ENCODE data around the gene SLC25A22. TPM values are rescaled to one million over a fixed set of nuclear protein-coding genes. Genes with fewer than 3 reads are reported as not detected.

Gene SLC25A22
- total and polyA plus RNA-seq, 4 experiments from 2014 or later: 9.4 to 24.1 (median 18.7) TPM

- POLR2A ChIA-PET (ENCODE audit: partially characterized antibody): interaction anchor here (0.6 to 6.4 kb wide), 21 partner anchors 8 to 611 kb away, joined by 3 to 109 read pairs (median 6); partner anchors contain the start of genes BET1L, CD151, CRACR2B and DEAF1
- Histone ChIP-seq H3K36me3 (ENCODE audit: insufficient read depth, low read length) (peaks cover 2% of the 10 kb centered on the region), H3K27ac (ENCODE audit: low read depth, low read length) (peak within 1 kb of the TSS; percentile 81), H3K4me3 (ENCODE audit: low read length in 2 of 2) (peak within 1 kb of the TSS in 1 of 2 donors; percentile 73), H3K9me3 (ENCODE audit: control insufficient read depth in 1 of 2, low read length in 2 of 2) (no peaks in the 10 kb centered on the region), H3K4me1 (ENCODE audit: insufficient read depth, low read length) (peaks cover 22% of the 10 kb centered on the region), H3K27me3 (ENCODE audit: insufficient read depth, low read length) (no peaks in the 10 kb centered on the region)
- Mint-ChIP-seq H3K27me3 (no peaks in the 10 kb centered on the region), H3K4me3 (peak within 1 kb of the TSS; percentile 84 to 94 (median 89)), H3K36me3 (peaks cover 0 to 17% of the 10 kb centered on the region in 2 donors), H3K4me1 (peaks cover 2 to 22% (median 11%) of the 10 kb centered on the region in 4 donors), H3K27ac (peak within 1 kb of the TSS; percentile 81 to 94 (median 92)), H3K9me3 (no peaks in the 10 kb centered on the region)
- DNase-seq: no peak
- intact Hi-C loops (cut with micrococcal nuclease): loop anchor here (1.0 to 2.0 kb wide), 3 partner anchors 9 to 24 kb away; partner anchors contain the start of genes CD151, POLR2L, RPLP2 and TSPAN4
- CTCF ChIA-PET (ENCODE audit: partially characterized antibody): interaction anchor here (0.9 to 1.5 kb wide), 4 partner anchors 9 to 22 kb away, joined by 3 to 4 read pairs (median 4); partner anchors contain the start of gene RPLP2
Observed at GRCh38 chr11:818396-819128, 20.5 kb upstream of the SLC25A22 start, which contains the start of gene PNPLA2. PNPLA2 (plus strand) TSS chr11:818914; CDS start chr11:819719, 805 bp downstream.

GRCh38 chr11:816433-816779 is 18.3 kb upstream of the SLC25A22 start:
- H3K36me3 Mint-ChIP-seq: peaks cover under 1 to 20% of the 10 kb centered on the region in 2 donors
- no peaks in the 10 kb centered on the region for H3K27me3 ChIP-seq (ENCODE audit: insufficient read depth, low read length)
- POLR2A ChIA-PET (ENCODE audit: partially characterized antibody): interaction anchor here (1.0 to 1.2 kb wide), 3 partner anchors 12 to 19 kb away, joined by 3 to 4 read pairs (median 3); partner anchors contain the start of genes CRACR2B and SLC25A22
- DNase-seq: no peak
- H3K4me1 Mint-ChIP-seq: peaks cover 3 to 23% (median 14%) of the 10 kb centered on the region in 4 donors
- H3K9me3 ChIP-seq (ENCODE audit: control insufficient read depth in 1 of 2, low read length in 2 of 2): no peaks in the 10 kb centered on the region
- no peak overlapping the region for H3K27ac Mint-ChIP-seq
- peaks cover 22% of the 10 kb centered on the region for H3K36me3 ChIP-seq (ENCODE audit: insufficient read depth, low read length)
- no peak overlapping the region for H3K4me3 ChIP-seq (ENCODE audit: low read length in 2 of 2)
- no peak overlapping the region for H3K27ac ChIP-seq (ENCODE audit: low read depth, low read length)
- H3K9me3 Mint-ChIP-seq: no peaks in the 10 kb centered on the region
- CTCF ChIA-PET (ENCODE audit: partially characterized antibody): interaction anchor here (1.4 kb wide), 1 partner anchor 10 kb away, joined by 3 read pairs; no protein-coding TSS in a partner anchor
- H3K27me3 Mint-ChIP-seq: no peaks in the 10 kb centered on the region
- peaks cover 26% of the 10 kb centered on the region for H3K4me1 ChIP-seq (ENCODE audit: insufficient read depth, low read length)
- H3K4me3 Mint-ChIP-seq: peak overlapping the region in 1 of 8 donors; percentile 35
- intact Hi-C loops (cut with micrococcal nuclease): no loop called here

GRCh38 chr11:815675-816432 is 17.8 kb upstream of the SLC25A22 start:
- H3K4me3 Mint-ChIP-seq: peak overlapping the region in 1 of 8 donors; percentile 35

GRCh38 chr11:813456-814096 is 15.5 kb upstream of the SLC25A22 start:
- Histone ChIP-seq H3K36me3 (ENCODE audit: insufficient read depth, low read length) (peaks cover 25% of the 10 kb centered on the region), H3K9me3 (ENCODE audit: control insufficient read depth in 1 of 2, low read length in 2 of 2) (no peaks in the 10 kb centered on the region), H3K4me1 (ENCODE audit: insufficient read depth, low read length) (peaks cover 25% of the 10 kb centered on the region), H3K4me3 (ENCODE audit: low read length in 2 of 2) (no peak overlapping the region), H3K27ac (ENCODE audit: low read depth, low read length) (no peak overlapping the region), H3K27me3 (ENCODE audit: insufficient read depth, low read length) (no peaks in the 10 kb centered on the region)
- Mint-ChIP-seq H3K27ac (peak overlapping the region in 2 of 7 donors; percentile 44 to 47), H3K4me1 (peaks cover 7 to 35% (median 21%) of the 10 kb centered on the region in 4 donors), H3K27me3 (no peaks in the 10 kb centered on the region), H3K9me3 (peaks cover 0 to 3% (median 0%) of the 10 kb centered on the region in 8 donors), H3K36me3 (peaks cover 4 to 34% of the 10 kb centered on the region in 2 donors), H3K4me3 (peak overlapping the region in 1 of 8 donors; percentile 44)
- ChIA-PET POLR2A (ENCODE audit: partially characterized antibody) (interaction anchor here (1.2 kb wide), 1 partner anchor 118 kb away, joined by 3 read pairs; the partner anchor contains the start of gene TMEM80), CTCF (ENCODE audit: partially characterized antibody) (no interaction called here)
- intact Hi-C loops (cut with micrococcal nuclease): no loop called here
- DNase-seq: no peak

More at GRCh38 chr11:815675-816432, 17.8 kb upstream of the SLC25A22 start:
- Histone ChIP-seq H3K4me3 (ENCODE audit: low read length in 2 of 2) (no peak overlapping the region), H3K27ac (ENCODE audit: low read depth, low read length) (no peak overlapping the region), H3K36me3 (ENCODE audit: insufficient read depth, low read length) (peaks cover 25% of the 10 kb centered on the region), H3K9me3 (ENCODE audit: control insufficient read depth in 1 of 2, low read length in 2 of 2) (no peaks in the 10 kb centered on the region), H3K4me1 (ENCODE audit: insufficient read depth, low read length) (peaks cover 26% of the 10 kb centered on the region), H3K27me3 (ENCODE audit: insufficient read depth, low read length) (no peaks in the 10 kb centered on the region)
- Mint-ChIP-seq H3K9me3 (peaks cover 0 to 3% (median 0%) of the 10 kb centered on the region in 8 donors), H3K4me1 (peaks cover 4 to 24% (median 16%) of the 10 kb centered on the region in 4 donors), H3K36me3 (peaks cover 4 to 26% of the 10 kb centered on the region in 2 donors), H3K27me3 (no peaks in the 10 kb centered on the region), H3K27ac (no peak overlapping the region)
- DNase-seq: no peak
- intact Hi-C loops (cut with micrococcal nuclease): no loop called here
- ChIA-PET POLR2A (ENCODE audit: partially characterized antibody) (interaction anchor here (1.0 to 1.2 kb wide), 3 partner anchors 12 to 18 kb away, joined by 3 to 4 read pairs (median 3); partner anchors contain the start of genes CRACR2B and SLC25A22), CTCF (ENCODE audit: partially characterized antibody) (interaction anchor here (1.4 kb wide), 1 partner anchor 10 kb away, joined by 3 read pairs; no protein-coding TSS in a partner anchor)

GRCh38 chr11:813072-813455 is 15.0 kb upstream of the SLC25A22 start:
- no peak for DNase-seq
- Mint-ChIP-seq H3K4me3 (peak overlapping the region in 1 of 8 donors; percentile 54), H3K9me3 (peaks cover 0 to 3% (median 0%) of the 10 kb centered on the region in 8 donors), H3K27me3 (no peaks in the 10 kb centered on the region), H3K36me3 (peaks cover 4 to 34% of the 10 kb centered on the region in 2 donors), H3K27ac (peak overlapping the region in 1 of 7 donors; percentile 25), H3K4me1 (peaks cover 6 to 39% (median 24%) of the 10 kb centered on the region in 4 donors)
- Histone ChIP-seq H3K9me3 (ENCODE audit: control insufficient read depth in 1 of 2, low read length in 2 of 2) (no peaks in the 10 kb centered on the region), H3K36me3 (ENCODE audit: insufficient read depth, low read length) (peaks cover 25% of the 10 kb centered on the region), H3K4me3 (ENCODE audit: low read length in 2 of 2) (no peak overlapping the region), H3K4me1 (ENCODE audit: insufficient read depth, low read length) (peaks cover 26% of the 10 kb centered on the region), H3K27me3 (ENCODE audit: insufficient read depth, low read length) (no peaks in the 10 kb centered on the region), H3K27ac (ENCODE audit: low read depth, low read length) (no peak overlapping the region)
- POLR2A ChIA-PET (ENCODE audit: partially characterized antibody): interaction anchor here (1.2 kb wide), 1 partner anchor 117 kb away, joined by 3 read pairs; the partner anchor contains the start of gene TMEM80
- intact Hi-C loops (cut with micrococcal nuclease): no loop called here
- CTCF ChIA-PET (ENCODE audit: partially characterized antibody): no interaction called here

GRCh38 chr11:812390-812789 is 14.3 kb upstream of the SLC25A22 start:
- ChIA-PET CTCF (ENCODE audit: partially characterized antibody) (no interaction called here), POLR2A (ENCODE audit: partially characterized antibody) (interaction anchor here (1.0 to 4.7 kb wide), 3 partner anchors 8 to 117 kb away, joined by 3 to 109 read pairs (median 4); partner anchors contain the start of genes PNPLA2 and TMEM80)
- H3K36me3 ChIP-seq (ENCODE audit: insufficient read depth, low read length): peaks cover 25% of the 10 kb centered on the region
- peaks cover 26% of the 10 kb centered on the region for H3K4me1 ChIP-seq (ENCODE audit: insufficient read depth, low read length)
- H3K4me3 ChIP-seq (ENCODE audit: low read length in 2 of 2): no peak overlapping the region
- H3K27me3 Mint-ChIP-seq: no peaks in the 10 kb centered on the region
- peaks cover 4 to 34% of the 10 kb centered on the region in 2 donors for H3K36me3 Mint-ChIP-seq
- peak overlapping the region in 5 of 8 donors; percentile 31 to 64 (median 46) for H3K4me3 Mint-ChIP-seq
- DNase-seq: no peak
- H3K27ac Mint-ChIP-seq: peak overlapping the region in 5 of 7 donors; percentile 47 to 99 (median 73)
- H3K9me3 Mint-ChIP-seq: peaks cover 0 to 3% (median 0%) of the 10 kb centered on the region in 8 donors
- peaks cover 8 to 44% (median 27%) of the 10 kb centered on the region in 4 donors for H3K4me1 Mint-ChIP-seq
- intact Hi-C loops (cut with micrococcal nuclease): no loop called here
- no peaks in the 10 kb centered on the region for H3K27me3 ChIP-seq (ENCODE audit: insufficient read depth, low read length)
- H3K9me3 ChIP-seq (ENCODE audit: control insufficient read depth in 1 of 2, low read length in 2 of 2): no peaks in the 10 kb centered on the region
- H3K27ac ChIP-seq (ENCODE audit: low read depth, low read length): no peak overlapping the region

All from CD4-positive, alpha-beta memory T cell (primary cell).